Spleen (tissue), 7 donors: ENCODE measurements around the gene S1PR4.
"Not testable (repeated sequence)": the region's sequence is repeated elsewhere in the genome, so short reads cannot be mapped to it uniquely, and the experiment has no call there.

ENCODE experiments used
- CTCF ChIP-seq, 11 experiments: fragments of 200-600 bp in 7 of 11; fragments of 450-650 bp in 4 of 11; sonication (generic) in 4 of 11; IDR thresholded peaks in 8 of 11; conservative IDR thresholded peaks in 3 of 11; 1 replicate in 7 of 11; 2 replicates in 4 of 11; pipeline versions ENCODE4 v1.4.0 to v1.8.0; 2016 to 2021; ENCODE audit warnings: antibody characterized with exemption in 11 of 11, inconsistent platforms in 4 of 11, mild to moderate bottlenecking in 1 of 11
- POLR2A ChIP-seq, 3 donors: fragments of 450-650 bp; IDR thresholded peaks; one replicate each; pipeline ENCODE4 v1.5.1; 2017; ENCODE audit warnings: antibody characterized with exemption in 3 of 3, mild to moderate bottlenecking in 1 of 3
- POLR2AphosphoS5 ChIP-seq, 3 donors: sonication (generic); formaldehyde crosslinking; IDR thresholded peaks; one replicate each; pipeline ENCODE4 v1.5.1; 2017; ENCODE audit warnings: antibody characterized with exemption in 3 of 3
- donor health status: DM: no; HTN: no; CAD: no; lungs with moderate emphysema.
- donor health status: DM: no; HTN: no; CAD: no.
- donor health status: DM: no; HTN: no; CAD: no.

- TF ChIP-seq CTCF (IDR thresholded peaks at IDR 0.05 in 8 of 11, conservative IDR thresholded peaks at IDR 0.05 in 3 of 11); POLR2A (IDR thresholded peaks at IDR 0.05); POLR2AphosphoS5 (IDR thresholded peaks at IDR 0.05): not testable (repeated sequence)
These were observed 13.2 kb downstream of the S1PR4 start for GRCh38 chr19:3191806-3192104.
